MG63 (cell line): ENCODE measurements around the gene ANGPTL5. TPM values are rescaled to one million over a fixed set of nuclear protein-coding genes. Genes with fewer than 3 reads are reported as not detected.

Source experiments
- DNase-seq: peaks from one replicate; pipeline ENCODE4 v3.0.0-alpha.2; 2020
- H3K27me3 ChIP-seq: fragments of 250-450 bp; sonication (Bioruptor Pico); 2 replicates; pipeline ENCODE4 v1.5.1; 2020; ENCODE audit warnings: mild to moderate bottlenecking, moderate library complexity
- H3K36me3 ChIP-seq: fragments of 250-450 bp; sonication (Bioruptor Pico); 2 replicates; pipeline ENCODE4 v1.5.1; 2020; ENCODE audit warnings: mild to moderate bottlenecking, moderate library complexity
- H3K4me3 ChIP-seq: fragments of 250-450 bp; sonication (Bioruptor Pico); 2 replicates; pipeline ENCODE4 v1.5.1; 2020; ENCODE audit warnings: mild to moderate bottlenecking, moderate library complexity
- H3K9me3 ChIP-seq: fragments of 250-450 bp; sonication (Bioruptor Pico); 2 replicates; pipeline ENCODE4 v1.5.1; 2020; ENCODE audit warnings: mild to moderate bottlenecking, moderate library complexity
- total RNA-seq: library from RNA; depleted of rRNA; stranded (reverse); fragments of >200 nt; shearing (Covaris generic); gene quantifications from 2 replicates; pipeline ENCODE4 v1.2.3, GENCODE V29; 2014; ENCODE audit warnings: low replicate concordance

The ANGPTL5 gene
- total RNA-seq, 1 experiment from 2014 or later, result 0.10 TPM

- Histone ChIP-seq H3K36me3 (no peaks in the 10 kb centered on the region), H3K9me3 (no peaks in the 10 kb centered on the region), H3K27me3 (no peaks in the 10 kb centered on the region), H3K4me3 (no peak overlapping the region)
- DNase-seq, result no peak
Observed at GRCh38 chr11:101913656-101914055, 2.7 kb downstream of the ANGPTL5 start.

- Histone ChIP-seq H3K27me3 (no peaks in the 10 kb centered on the region), H3K9me3 (no peaks in the 10 kb centered on the region), H3K4me3 (no peak overlapping the region), H3K36me3 (no peaks in the 10 kb centered on the region)
- no peak for DNase-seq
Observed at GRCh38 chr11:101912823-101913284, 3.5 kb downstream of the ANGPTL5 start.

GRCh38 chr11:101909087-101909486 is 7.2 kb downstream of the ANGPTL5 start:
- H3K36me3 ChIP-seq, result no peaks in the 10 kb centered on the region
- DNase-seq, result no peak
- no peak overlapping the region for H3K4me3 ChIP-seq

GRCh38 chr11:101907815-101908214 is 8.5 kb downstream of the ANGPTL5 start:
- Histone ChIP-seq H3K4me3 (no peak overlapping the region), H3K27me3 (no peaks in the 10 kb centered on the region), H3K36me3 (no peaks in the 10 kb centered on the region), H3K9me3 (no peaks in the 10 kb centered on the region)
- no peak for DNase-seq

More at GRCh38 chr11:101909087-101909486, 7.2 kb downstream of the ANGPTL5 start:
- Histone ChIP-seq H3K9me3 (no peaks in the 10 kb centered on the region), H3K27me3 (no peaks in the 10 kb centered on the region)

DNA sequence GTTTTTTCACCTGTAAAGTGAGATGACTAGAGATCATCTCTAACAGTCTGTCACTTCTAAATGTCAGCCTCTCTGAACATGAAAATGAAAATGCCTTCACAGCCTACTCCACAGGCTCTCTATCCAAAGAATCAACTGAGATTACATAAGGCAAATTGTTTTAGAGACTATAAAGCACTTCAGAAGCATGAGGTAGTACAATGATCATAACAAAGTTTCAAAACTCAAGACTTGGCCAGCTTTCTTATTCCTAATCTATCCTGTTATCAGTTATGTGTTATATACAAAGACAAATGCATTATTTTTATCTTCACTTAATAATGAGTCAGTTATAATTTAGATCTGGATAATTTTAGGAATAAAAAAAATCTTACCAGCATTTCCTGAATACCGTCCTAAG is 21.8 kb downstream of the ANGPTL5 start:
- DNase-seq, result no peak
- H3K36me3 ChIP-seq, result no peaks in the 10 kb centered on the region
- H3K27me3 ChIP-seq, result no peaks in the 10 kb centered on the region
- H3K9me3 ChIP-seq, result no peaks in the 10 kb centered on the region
- H3K4me3 ChIP-seq, result no peak overlapping the region

DNA sequence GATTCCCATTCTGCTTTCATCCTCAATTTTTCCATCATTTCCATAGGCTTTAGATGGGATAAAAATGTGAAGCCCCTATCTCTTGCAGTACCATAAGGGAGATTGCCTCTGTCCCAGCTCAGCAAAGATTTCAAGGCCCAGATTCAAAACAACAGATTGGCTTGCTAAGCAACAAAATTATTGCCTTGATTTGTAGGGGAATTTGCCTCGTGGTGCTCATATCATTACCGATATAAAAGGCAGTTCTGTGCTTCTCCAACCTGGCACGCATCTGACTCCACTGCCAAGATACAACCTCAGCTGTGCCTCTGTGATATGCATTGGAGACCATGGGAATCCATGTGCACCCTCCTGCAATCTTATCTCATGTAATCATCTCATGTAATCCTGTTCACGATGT is 26.6 kb downstream of the ANGPTL5 start:
- Histone ChIP-seq H3K4me3 (no peak overlapping the region), H3K27me3 (no peaks in the 10 kb centered on the region), H3K36me3 (no peaks in the 10 kb centered on the region), H3K9me3 (no peaks in the 10 kb centered on the region)
- no peak for DNase-seq

GRCh38 chr11:101885631-101886030 is 30.7 kb downstream of the ANGPTL5 start:
- no peaks in the 10 kb centered on the region for H3K9me3 ChIP-seq
- H3K4me3 ChIP-seq, result no peak overlapping the region
- no peaks in the 10 kb centered on the region for H3K27me3 ChIP-seq
- no peak for DNase-seq
- no peaks in the 10 kb centered on the region for H3K36me3 ChIP-seq

DNA sequence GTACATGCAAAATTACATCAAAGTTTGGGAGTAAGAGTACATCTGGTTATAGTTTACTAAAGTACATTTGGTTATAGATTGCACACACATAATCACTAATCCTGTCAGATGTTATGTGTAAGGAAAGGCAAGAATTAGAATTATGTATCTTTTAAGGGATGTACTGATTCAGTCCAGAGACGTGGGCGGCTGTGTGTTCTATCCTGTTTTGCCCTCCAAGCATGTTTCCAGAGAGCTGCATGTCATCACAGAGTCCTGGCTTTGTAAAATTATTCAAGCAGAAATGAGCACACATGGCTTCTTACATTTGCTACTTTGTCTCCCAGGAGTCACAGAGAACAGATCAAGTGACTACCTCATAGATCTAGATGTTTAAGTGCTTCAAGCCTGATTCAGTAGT is 34.7 kb downstream of the ANGPTL5 start:
- no peak for DNase-seq
- H3K9me3 ChIP-seq, result no peaks in the 10 kb centered on the region
- no peaks in the 10 kb centered on the region for H3K36me3 ChIP-seq
- no peak overlapping the region for H3K4me3 ChIP-seq
- H3K27me3 ChIP-seq, result no peaks in the 10 kb centered on the region

DNA sequence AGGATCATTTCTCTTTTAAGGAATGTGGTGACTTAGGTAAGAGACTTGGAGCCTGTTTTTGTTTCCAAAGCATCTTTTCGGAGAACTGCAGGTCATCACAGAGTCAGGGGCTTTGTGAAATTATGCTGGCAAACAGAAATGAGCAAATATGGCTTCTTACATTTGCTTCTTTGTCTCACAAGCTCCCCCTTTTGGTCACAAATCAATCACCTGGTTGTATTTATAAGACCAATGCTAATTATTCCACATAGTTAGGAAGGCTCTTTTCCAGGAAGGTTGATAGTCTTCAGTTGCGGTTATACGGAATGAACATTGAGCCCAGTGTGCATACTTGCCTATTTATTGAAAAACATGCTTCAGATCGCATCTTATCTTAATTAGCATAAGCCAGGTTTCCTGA is 36.1 kb downstream of the ANGPTL5 start:
- no peak for DNase-seq

GRCh38 chr11:101872171-101872882 is 44.0 kb downstream of the ANGPTL5 start:
- Histone ChIP-seq H3K4me3 (no peak overlapping the region), H3K9me3 (no peaks in the 10 kb centered on the region), H3K36me3 (no peaks in the 10 kb centered on the region), H3K27me3 (no peaks in the 10 kb centered on the region)
- DNase-seq, result no peak

More for the DNA sequence above, 36.1 kb downstream of the ANGPTL5 start:
- H3K36me3 ChIP-seq, result no peaks in the 10 kb centered on the region
- H3K27me3 ChIP-seq, result no peaks in the 10 kb centered on the region
- no peaks in the 10 kb centered on the region for H3K9me3 ChIP-seq
- no peak overlapping the region for H3K4me3 ChIP-seq

DNA sequence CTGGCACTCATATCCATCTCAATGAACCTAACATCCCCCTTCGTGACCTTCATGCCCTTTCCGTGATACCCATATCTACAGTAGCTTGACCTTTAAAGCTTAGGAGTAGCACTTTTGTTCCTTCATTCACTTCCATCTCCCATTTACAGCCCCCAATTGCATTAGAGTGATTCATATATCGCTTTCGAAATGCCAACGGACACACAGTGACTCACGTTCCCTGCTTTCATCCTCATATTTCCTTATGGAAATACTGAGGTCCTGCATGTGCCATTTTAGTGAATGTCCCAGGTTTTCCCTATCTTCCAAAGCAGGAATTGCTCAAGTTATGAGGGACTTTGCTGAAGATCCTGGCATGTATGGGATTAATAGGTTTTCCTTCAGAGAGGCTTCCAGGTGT is 45.8 kb downstream of the ANGPTL5 start:
- no peaks in the 10 kb centered on the region for H3K9me3 ChIP-seq
- no peaks in the 10 kb centered on the region for H3K27me3 ChIP-seq
- DNase-seq, result peak; percentile 58
- no peak overlapping the region for H3K4me3 ChIP-seq
- no peaks in the 10 kb centered on the region for H3K36me3 ChIP-seq

DNA sequence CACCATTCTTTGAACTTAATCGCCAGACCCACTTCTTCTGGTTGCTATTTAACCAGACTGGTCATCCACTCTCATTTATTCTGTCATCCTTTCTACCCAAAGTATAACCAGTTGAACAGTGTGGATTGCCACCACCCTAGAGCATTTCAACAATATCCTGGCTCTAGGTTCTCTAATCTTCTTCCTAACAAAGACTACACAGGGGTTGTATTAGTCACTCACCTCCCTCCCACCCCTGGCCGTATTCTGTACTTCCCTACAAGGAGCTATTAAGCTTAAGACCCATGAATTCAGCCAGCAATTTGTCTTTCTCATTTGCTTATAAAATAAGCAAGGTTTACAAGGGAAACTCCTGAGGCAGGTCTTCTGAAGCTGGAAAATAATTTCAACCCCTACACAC is 48.4 kb downstream of the ANGPTL5 start:
- Histone ChIP-seq H3K27me3 (no peaks in the 10 kb centered on the region), H3K9me3 (peaks cover 4% of the 10 kb centered on the region), H3K36me3 (no peaks in the 10 kb centered on the region), H3K4me3 (no peak overlapping the region)
- peak; percentile 60 for DNase-seq

GRCh38 chr11:101866619-101867491 is 49.5 kb downstream of the ANGPTL5 start:
- no peaks in the 10 kb centered on the region for H3K36me3 ChIP-seq
- no peak overlapping the region for H3K4me3 ChIP-seq
- H3K9me3 ChIP-seq, result peaks cover 4% of the 10 kb centered on the region
- H3K27me3 ChIP-seq, result no peaks in the 10 kb centered on the region
- DNase-seq, result peak; percentile 45

GRCh38 chr11:101864098-101864497 is 52.2 kb downstream of the ANGPTL5 start:
- H3K36me3 ChIP-seq, result no peaks in the 10 kb centered on the region
- H3K27me3 ChIP-seq, result no peaks in the 10 kb centered on the region
- peaks cover 4% of the 10 kb centered on the region for H3K9me3 ChIP-seq
- no peak for DNase-seq
- no peak overlapping the region for H3K4me3 ChIP-seq

- no peaks in the 10 kb centered on the region for H3K36me3 ChIP-seq
- no peak overlapping the region for H3K4me3 ChIP-seq
- H3K9me3 ChIP-seq, result peaks cover 4% of the 10 kb centered on the region
- DNase-seq, result peak; percentile 16
- H3K27me3 ChIP-seq, result no peaks in the 10 kb centered on the region
Observed at GRCh38 chr11:101863361-101863760, 53.0 kb downstream of the ANGPTL5 start.

DNA sequence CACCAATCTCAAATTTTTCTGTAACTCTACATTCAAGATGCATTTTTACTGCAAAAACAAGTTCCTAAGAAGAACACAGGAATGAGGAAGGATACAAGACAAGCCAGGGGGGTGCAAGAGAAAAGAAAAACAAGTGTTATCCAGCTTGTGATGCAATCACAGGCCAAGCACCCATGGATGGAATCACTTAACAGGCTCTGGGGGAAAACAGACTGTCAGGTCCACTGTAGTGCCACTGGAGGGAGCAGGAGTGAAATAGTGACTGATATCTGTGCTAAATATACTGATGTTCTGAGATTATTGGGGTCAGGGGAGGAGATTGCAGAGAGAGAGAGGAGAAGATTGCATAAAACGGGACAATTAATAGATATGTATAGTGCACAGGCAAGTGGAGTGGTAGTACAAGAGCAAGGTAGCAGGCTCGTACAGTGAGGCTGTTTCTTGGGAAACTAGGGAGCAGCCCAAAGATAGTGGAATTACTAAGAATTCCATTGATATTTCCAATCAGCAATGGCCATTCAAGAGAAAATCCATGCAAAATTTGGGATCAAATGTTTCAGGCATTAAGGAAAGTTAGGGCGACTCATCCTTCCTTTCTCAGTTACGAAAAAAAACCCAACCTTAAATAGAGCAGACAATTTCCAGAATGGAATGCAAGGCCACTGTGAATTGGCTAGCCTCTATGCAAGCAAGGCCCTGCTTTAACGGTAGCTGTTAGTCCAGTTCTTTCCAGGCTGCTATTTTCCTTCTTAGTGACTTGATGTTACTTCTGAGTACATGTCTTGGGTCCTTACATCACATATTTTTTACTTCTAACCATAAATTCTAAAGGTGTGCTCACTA is 53.7 kb downstream of the ANGPTL5 start:
- H3K36me3 ChIP-seq, result no peaks in the 10 kb centered on the region
- peak; percentile 47 for DNase-seq
- H3K4me3 ChIP-seq, result no peak overlapping the region
- H3K27me3 ChIP-seq, result no peaks in the 10 kb centered on the region
- peaks cover 4% of the 10 kb centered on the region for H3K9me3 ChIP-seq
